HG02623 (cell line): ENCODE measurements around the gene PEX3.

Source experiments
- ATAC-seq: cut with Tn5 transposase; IDR thresholded peaks from one replicate; pipeline ENCODE4 v1.9.1; 2021; ENCODE audit warnings: moderate library complexity; ENCODE audit not compliant: unreplicated experiment

Gene PEX3, protein sequence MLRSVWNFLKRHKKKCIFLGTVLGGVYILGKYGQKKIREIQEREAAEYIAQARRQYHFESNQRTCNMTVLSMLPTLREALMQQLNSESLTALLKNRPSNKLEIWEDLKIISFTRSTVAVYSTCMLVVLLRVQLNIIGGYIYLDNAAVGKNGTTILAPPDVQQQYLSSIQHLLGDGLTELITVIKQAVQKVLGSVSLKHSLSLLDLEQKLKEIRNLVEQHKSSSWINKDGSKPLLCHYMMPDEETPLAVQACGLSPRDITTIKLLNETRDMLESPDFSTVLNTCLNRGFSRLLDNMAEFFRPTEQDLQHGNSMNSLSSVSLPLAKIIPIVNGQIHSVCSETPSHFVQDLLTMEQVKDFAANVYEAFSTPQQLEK

DNA sequence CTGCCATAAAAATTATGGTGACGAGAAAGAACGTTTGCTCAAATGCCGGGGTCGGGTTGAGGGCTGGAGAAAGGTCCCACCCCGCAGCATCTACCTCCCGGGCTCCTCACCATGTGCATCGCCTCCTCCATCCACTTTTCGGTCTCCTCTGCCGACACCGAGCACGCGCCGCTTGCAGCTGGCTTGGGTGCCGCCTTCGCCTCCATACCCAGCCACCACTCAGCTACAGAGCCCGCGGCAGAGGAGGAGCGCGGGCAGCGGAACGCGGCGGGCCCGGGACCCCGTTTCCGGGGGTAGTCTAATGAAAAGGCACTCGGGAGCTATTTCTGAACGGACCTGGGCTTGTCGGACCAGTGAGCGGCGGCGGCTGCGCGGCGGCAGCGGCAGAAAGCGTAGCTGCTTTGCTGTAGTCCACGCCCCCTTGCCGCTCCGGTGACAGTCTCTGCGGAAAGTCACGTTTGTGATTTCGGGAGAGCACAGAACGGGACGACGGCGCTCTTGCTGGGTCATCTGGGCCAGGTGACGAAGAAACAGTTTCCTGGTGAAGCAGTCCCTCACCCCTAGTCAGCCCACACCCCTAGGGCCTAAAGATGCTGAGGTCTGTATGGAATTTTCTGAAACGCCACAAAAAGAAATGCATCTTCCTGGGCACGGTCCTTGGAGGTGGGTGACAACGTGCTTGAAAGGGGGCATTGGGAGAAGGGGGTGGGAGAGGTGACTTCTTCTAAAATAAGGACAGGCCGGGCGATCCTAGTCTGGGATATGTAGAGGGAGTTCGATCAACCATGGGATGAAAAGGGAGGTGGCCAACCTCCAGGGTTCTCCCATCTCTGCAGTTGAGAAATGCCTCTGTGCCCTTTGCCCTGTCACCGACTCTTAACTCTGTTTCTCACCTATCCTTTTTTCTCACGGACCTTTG, at the start of gene PEX3, which contains the start of gene ADAT2:
TSS of gene PEX3 (plus strand) at position 353 of the 919 bp plus-strand sequence. CDS start at position 591, 238 bp downstream.
TSS of gene ADAT2 (minus strand) at position 243 of the 919 bp plus-strand sequence. CDS start at position 206, 37 bp downstream.
- ATAC-seq, result peak; percentile 96

DNA sequence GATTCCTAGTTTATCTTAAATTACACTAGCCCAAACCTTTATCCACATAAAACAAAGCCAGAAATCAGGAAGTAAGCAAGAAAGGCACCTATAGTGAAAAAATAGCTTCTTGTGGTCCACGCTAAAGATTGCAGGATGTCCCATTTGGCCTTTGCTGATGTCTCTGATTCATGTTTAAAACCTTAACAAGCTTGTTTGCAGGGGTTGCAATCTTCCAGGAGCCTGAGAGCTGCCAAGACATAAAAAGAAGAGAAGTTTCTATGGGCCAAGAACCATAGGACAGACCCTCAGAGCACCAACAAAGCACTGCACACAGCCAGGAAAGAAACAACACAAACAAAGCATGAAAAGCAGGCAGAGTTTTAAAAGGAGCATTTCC, 49.5 kb upstream of the PEX3 start:
- ATAC-seq, result no peak

DNA sequence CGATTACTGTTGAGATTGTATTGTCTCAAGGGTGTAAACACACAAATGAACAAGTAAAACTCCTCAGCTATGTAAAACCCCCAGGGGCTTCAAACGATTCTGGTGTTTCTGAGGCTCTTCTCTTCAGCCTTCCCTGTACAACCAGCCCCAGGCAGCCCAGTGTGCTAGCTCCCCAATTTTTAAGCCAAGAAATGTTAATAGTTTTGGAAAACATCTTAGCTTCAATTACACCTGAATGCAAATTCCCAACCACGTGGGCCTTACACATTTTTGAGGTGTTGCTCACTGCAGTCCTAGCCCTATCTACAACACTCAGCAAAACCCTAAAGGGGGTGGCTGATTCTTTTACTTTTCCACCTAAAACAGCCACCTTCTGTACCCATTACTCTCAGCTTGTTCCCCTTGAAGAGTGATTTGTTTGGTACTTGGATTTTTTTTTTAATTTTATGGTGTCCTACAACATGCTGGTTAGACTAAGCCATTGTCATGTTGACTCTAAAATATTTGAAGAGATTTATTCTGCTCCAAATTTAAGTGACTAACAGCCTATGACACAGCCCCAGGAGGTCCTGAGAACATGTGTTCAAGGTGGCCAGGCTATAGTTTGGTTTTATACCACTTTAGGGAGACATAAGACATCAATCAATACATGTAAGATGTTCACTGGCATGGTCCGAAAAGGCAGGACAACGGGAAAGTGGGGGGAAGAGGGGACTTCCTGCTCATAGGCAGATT, 48.8 kb upstream of the PEX3 start:
- ATAC-seq, result no peak

DNA sequence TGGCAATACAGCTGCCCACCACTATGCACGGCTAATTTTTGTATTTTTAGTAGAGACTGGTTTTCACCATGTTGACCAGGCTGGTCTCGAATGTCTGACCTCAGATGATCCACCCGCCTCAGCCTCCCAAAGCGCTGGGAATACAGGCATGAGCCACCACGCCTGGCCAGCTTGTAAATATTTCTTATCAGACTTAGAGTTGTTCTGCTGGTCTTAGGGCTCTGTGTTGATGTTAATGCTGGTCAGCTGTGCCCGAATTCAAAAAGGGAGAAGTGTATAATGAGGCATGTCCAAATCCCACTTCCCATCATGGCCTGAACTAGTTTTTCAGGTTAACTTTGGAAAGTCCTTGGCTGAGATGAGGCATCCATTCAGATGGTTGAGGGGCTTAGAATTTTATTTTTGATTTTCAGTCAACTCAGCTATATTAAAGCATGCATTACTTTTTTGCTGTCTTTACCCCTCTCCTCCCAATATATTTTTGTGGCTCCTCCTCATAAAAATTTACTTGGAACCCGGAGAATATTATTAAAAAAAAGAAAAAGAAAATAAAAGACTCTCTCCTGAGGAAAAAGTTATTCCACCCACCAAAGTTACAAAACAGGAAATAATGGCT, 47.8 kb upstream of the PEX3 start:
- ATAC-seq, result no peak

DNA sequence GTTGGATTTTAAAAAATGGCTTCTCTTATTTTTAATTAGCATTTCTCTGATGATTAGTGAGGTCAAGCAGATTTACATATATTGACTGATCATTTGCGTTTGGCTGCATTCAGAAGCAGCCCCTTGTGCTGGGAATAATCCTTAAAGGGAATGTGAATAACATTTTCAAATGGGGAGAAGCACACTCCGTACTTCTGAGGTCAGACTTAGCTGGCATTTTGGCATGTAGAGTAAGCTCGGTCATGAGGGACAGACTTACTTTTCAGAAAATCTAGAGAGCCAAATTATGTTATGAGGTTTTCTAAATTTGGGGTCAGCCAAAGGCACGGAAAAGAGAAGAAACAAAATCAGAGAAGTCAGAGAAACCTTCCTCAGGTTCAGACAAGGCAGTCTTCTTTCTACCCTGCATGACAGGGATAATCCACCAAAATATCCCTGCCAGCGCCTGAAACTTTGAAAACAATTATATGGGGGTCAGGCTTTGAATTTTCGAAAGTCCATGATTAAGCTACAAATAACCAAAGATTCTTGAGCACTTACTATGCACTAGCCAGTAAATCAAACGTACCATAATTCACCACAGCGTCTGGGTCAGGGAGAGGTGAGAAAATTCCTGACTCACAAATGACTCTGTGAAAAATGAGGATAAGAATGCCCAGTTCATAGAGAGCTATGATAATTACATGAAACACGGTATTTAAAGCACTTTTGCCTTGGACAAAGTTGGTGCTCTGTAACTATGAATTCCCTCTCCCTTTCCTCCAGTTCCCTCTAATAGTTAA, 45.0 kb upstream of the PEX3 start:
- ATAC-seq, result no peak

DNA sequence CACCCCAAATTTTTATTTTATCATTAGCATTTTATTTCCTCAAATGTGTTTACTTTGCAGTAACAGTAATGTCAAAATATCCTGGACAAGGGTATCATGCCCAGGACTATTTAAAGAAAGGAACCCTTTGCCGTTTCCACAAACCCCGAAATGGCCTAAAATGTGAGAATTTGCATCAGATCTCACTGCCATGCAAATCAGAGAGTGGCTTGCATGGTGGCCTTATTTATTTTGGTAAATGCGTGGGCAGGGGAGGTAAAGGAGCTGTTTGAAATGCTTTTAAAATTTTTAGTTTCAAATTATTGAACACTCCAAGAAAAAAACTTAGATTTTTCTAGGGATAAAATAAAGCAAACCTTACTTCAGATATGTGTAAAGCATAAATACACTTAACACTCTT, 43.9 kb upstream of the PEX3 start:
- ATAC-seq, result no peak

DNA sequence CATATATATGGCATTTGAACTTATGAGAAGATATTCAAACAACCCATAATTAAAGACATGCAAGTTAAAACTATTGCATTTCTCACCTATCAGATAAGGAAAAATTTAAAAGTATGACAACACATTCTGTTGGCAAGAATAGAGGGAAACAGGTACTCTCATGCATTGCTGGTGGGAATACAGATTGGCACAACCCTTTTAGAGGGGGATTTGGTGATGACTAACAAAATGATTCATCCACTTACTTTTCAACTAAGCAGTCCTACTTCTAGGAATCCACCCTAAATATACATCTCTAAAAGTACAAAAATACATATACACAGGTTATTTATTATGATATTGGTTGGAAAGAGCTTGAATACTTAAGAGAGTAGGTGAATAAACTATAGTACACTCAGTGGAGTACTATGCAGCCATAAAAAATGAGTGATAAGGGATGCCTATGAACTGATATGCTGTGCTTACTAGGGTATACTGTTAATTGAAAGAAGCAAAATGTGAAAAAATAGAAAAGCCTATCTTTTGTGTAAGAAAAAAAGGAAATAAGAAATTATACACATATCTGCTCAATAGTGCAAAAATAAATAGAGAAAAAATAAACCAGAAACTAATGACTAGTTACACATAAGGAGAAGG, 42.3 kb upstream of the PEX3 start:
- no peak for ATAC-seq

DNA sequence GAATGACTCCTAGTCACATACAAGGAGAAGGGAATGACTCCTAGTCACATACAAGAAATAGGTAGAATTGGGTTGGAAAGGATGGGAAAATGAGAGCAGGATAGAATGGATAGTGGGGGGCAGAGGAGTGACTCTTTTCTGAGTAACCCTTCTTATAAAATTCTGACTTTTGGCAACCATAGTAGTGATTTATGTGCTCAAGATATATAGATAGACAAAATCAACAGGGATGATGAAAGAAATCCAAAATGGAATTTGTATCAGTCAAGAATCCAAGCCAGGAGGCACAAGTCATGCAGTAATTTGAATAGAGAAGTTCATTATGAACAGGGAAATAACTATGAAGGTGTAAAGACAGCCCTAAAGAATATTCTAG, 41.8 kb upstream of the PEX3 start:
- no peak for ATAC-seq

DNA sequence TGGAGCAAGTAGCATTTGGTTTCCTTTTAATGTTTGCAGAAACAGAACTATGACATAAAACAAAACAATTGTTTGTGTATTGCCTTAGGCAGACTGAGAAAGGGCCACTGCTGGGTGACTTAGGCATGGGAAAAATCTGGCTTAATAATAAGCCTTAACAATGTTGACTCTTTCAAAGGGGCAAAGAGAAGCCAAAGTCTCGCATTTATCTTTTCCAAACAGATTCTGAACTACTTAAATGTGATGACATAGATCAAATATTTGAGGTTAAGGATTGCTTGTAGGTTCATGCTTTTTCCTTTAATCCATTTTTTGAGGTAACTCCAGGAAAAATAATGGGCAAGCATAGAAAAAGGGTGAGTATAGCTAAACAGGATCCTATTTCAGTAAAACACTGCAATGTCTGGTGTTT, 39.7 kb upstream of the PEX3 start:
- ATAC-seq, result no peak

DNA sequence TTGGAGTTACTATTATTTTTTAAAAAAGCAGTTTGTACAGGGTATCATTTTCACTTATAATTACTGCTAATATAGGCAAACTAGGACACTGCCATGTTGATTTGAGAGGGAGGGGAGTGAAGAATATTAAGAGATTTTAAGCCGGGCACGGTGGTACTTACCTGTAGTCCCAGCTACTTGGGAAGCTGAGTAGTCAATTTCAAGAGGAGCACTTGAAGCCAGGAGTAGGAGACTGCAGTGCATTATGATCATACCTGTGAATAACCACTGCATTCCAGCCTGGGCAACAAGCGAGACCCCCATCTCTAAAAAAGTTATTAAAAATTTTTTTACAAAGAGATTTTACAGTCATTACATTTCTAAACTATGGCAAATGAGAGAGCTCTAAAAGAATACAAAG, 35.8 kb upstream of the PEX3 start:
- ATAC-seq, result no peak

DNA sequence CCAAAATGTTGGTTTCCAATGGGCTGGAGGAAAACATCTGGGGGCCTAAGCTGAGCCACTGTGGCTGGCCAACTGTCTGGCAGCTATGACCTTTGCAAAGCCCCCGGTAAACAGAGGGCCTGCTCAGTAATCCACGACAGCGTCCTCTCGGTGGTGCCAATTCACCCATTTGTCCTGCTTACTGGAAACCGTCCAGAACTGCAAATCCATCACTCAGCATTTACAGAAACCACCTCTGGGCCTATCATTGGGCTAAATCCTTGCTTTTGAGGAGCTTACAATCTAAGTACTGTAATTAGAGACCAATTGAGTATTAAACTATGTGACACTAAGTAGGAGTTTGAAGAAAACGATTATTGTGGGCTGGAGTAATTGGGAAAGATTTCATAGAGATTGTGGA, 31.1 kb upstream of the PEX3 start:
- no peak for ATAC-seq

DNA sequence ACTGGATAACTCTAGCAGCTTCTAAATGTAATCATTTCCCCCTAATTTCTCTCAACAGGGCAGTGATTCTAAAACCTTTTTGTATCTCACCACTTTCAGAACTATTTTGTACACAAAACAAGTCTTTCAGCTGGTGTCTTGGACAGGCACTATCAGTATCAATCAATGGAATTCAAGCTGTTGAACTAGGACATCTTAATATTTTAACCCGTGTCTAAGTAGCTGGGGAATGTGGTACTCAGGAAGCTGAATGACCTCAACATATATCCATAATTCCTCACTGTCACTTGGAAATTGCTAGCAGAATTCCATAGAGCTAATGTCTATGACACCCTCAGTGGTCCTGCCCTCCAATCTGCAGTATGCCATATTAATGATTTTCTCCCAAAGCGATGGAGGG, 24.6 kb upstream of the PEX3 start:
- ATAC-seq, result no peak

DNA sequence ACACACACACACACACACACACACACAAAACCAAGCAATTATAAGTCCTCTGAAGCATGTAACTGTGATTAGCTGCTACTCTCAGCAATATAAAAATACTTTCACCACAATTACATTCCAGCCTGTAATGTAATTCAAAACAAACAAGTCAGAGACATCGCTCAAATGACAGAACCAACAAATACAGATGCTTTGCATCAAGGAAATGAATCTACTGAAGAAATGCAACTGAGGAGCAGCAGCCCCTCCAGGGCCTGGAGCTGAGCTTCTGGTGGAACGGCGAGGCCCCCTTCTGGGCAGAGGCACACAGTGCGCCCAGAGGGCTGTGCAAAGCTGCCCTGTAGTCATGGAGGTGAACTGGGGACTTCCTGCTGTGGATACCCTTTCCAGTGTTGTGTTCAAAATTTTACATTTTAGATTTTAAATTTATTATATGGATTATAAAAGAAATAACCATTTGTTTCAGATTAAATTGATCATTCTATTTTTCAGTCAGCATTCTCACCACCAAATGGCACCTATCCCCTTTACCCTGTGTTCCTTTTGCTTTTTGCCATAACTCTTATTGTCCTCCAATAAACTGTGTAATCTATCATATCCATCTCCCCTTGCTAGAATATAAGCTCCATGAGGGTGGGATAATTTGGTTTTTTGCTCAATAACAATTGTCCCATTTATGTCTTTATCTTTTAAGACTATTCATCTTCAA, 23.3 kb upstream of the PEX3 start:
- peak; percentile 100 for ATAC-seq

DNA sequence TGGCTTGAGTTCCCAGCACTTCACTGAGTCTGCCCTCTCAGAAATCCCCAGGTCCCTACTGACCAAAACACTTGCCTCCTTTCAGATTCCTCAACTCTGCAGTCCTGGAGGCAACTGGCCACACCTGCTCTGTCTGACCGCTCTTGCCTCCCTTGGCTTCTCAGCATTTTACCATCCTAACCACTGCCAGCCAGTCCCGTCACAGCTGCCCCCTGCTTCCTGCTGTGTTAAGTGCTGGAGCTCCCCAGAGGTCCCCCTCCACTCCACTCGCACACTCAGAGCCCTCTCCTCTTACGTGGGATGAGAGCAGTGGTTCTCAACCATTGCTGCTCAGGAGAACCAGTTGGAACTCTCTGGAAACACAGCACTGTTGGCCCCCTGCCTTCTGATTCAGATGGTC, 20.6 kb upstream of the PEX3 start:
- ATAC-seq, result no peak

DNA sequence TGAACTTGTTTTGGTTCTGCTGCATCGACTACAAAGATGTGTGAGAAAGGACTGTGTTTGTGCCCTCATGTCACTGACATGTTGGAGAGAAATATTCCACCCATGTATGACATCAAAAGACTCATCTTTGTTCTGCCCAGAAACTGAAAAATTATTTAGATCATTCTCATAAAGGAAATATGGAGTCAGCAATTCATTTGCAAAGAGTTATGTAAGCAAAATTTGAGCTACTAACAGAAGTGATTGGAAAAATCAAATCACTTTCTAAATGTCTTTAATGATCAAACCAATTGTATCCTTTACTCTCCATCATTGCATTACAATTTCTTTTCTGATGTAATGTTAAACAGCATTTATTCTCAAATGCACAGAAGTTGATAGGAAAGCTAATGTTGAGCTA, 19.4 kb upstream of the PEX3 start:
- ATAC-seq, result no peak

DNA sequence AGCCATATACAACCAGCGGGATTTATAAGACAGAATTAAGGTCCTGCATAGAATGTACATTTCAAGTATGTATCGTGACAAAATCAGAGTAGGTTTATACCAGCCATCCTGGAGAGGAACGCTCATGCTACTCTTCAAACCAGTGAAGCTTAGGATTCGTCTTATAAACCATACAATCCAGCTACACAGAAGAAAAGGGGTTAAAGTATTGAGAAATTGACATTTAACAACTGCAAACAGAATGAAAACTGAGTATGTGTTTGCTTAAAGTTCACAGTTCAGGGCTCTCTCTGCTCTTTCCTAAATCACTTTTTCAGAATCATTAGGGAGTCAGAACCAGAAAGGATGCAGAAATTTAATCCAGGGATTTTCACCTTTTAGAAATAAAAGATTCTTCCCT, 18.0 kb upstream of the PEX3 start:
- ATAC-seq, result no peak

DNA sequence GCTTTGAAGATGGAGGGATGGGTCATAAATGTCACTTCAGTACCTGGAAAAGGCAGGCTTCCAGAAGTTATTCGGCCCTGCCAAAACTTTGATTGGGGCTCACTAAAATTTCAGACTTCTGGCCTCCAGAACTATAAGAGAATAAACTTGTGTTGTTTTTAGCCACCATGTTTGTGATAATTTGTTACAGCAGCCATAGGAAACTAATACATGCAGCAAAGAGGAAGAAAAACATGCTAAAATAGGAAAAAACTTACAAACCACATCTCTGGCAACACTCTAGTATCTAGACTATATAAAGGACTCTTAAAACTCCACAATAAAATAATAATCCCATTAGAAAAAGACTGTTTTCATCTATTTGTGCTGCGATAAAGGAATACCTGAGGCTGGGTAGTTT, 9.6 kb upstream of the PEX3 start:
- ATAC-seq, result no peak

DNA sequence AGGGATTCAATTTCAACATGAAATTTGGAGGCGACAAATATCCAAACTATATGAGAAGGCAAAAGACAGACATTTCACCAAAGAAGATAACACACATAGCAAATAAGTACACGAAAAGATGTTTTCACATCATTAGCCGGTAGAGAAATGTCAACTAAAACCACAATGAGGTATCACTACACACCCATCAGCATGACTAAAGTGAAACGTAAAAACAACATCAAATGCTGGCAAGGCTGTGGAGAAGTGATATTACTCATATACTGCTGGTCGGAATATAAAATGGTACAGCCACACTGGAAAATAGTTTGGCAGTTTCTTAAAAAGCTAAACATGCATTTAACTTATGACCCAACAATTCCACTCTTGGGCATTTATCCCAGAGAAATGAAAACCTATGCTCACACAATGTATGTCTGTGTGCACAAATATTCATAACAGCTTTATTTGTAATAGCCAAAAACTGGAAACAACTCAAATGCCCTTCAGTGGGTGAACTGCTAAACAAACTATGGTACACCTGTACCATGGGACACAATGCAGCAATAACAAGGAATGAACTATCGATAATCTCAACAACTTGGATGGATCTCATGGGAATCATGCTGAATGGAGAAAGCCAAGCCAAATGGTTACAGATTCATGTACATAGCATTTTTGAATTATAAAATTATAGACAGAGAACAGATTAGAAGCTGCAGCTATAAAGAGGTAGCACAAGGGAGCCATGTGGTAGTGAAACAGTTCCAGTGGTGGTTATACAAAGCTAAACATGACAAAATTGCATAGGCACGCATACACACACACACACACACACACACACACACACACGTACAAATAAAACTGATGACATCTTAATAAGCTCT, 8.7 kb upstream of the PEX3 start:
- ATAC-seq, result no peak
